Activated CD8-positive, alpha-beta memory T cell treated with anti-CD3 and anti-CD28 coated beads for 1 hour (primary cell): ENCODE results near the gene SAA1.
"Not testable (repeated sequence)": the region's sequence is repeated elsewhere in the genome, so short reads cannot be mapped to it uniquely, and the experiment has no call there.

Source experiments
- DNase-seq, 2 donors: peaks; one replicate each; pipeline ENCODE4 v3.0.0-alpha.2; 2020; ENCODE audit warnings: low read depth in 1 of 2; ENCODE audit errors: extremely low read depth in 1 of 2

The SAA1 gene

DNA sequence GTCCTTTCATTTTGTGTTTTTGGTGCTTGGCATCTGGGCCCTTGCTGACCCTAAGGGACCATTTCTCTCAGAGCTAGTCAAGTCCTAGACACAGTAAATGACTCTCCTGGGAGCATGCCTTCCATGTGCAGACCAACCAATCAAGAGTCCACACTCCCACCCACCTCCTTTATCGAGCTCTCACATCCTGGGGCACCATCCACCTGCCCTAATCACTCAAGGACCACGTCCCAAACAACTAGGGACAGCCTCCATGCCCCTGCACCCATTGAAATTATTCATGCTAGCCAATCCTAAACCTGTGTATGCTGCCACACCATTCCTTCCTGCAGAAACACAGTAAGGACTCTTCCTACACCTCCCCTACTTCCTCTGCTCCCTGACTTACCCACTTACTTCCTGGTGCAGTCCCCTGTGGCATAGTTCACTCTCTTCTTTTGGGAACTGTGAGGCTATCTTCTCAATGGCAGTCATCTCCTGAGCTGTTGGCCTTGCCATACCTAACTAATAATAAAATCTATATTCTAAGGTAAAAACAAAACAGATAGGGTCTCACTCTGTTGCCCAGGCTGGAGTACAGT, 11.2 kb upstream of the SAA1 start:
- no peak for DNase-seq

DNA sequence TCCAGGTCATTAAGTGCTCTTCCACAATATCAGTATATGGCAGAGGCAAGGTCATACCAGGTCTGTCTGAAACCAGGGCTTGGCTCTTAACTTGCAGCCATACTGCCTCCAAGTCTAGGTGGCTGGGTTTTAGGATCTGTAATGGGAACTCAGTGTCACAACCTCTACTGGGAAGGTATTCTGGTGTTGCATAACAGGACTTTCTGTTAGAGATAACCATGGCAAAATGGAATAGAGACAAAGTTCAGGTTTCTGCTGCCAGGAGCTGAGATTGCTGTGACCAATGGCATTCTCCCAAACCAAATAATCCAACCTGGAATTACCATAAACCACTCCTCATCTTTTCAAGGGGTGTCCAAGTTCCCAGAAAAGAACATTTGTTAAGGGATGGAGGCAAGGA, 6.8 kb upstream of the SAA1 start:
- DNase-seq = no peak

DNA sequence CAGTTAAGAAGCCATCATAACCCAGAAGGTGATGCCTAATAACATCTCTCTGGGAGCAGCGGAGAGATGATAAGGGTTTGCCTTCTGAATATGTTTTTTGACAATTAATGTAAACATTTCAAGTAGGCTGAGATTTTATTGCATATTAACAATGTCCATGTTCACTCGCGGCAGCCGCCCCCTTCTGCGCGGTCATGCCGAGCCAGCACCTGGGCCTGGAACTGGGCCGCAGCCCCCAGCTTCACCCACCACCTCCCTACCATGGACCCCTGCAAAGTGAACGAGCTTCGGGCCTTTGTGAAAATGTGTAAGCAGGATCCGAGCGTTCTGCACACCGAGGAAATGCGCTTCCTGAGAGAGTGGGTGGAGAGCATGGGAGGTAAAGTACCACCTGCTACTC, 4.3 kb upstream of the SAA1 start:
- no peak for DNase-seq

DNA sequence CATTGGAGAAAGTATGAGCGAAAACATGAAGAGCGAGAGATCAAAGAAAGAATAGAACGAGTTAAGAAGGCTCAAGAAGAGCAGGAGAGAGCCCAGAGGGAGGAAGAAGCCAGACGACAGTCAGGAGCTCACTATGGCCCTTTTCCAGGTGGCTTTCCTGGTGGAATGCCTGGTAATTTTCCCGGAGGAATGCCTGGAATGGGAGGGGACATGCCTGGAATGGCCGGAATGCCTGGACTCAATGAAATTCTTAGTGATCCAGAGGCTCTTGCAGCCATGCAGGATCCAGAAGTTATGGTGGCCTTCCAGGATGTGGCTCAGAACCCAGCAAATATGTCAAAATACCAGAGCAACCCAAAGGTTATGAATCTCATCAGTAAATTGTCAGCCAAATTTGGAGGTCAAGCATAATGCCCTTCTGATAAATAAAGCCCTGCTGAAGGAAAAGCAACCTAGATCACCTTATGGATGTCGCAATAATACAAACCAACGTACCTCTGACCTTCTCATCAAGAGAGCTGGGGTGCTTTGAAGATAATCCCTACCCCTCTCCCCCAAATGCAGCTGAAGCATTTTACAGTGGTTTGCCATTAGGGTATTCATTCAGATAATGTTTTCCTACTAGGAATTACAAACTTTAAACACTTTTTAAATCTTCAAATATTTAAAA, 3.2 kb upstream of the SAA1 start:
- not testable (repeated sequence) for DNase-seq

DNA sequence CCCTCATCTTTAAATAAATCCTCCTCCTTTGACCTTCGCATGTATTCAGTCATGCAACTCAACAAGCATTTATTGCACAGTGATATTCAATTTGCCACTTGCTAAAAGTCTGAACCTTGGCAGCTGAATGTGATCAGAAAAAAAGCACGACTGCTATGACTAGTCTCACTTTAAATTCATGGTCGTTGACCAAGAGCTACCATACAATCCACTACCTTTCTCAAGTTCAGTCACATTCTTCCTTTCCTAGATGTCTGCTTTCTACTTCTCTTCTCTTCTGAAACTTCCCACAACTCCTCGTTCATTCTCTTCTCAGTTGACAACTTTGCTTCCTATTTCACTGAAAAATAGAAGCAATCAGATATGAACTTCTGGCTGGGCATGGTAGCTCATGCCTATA, 2.0 kb upstream of the SAA1 start:
- no peak for DNase-seq

DNA sequence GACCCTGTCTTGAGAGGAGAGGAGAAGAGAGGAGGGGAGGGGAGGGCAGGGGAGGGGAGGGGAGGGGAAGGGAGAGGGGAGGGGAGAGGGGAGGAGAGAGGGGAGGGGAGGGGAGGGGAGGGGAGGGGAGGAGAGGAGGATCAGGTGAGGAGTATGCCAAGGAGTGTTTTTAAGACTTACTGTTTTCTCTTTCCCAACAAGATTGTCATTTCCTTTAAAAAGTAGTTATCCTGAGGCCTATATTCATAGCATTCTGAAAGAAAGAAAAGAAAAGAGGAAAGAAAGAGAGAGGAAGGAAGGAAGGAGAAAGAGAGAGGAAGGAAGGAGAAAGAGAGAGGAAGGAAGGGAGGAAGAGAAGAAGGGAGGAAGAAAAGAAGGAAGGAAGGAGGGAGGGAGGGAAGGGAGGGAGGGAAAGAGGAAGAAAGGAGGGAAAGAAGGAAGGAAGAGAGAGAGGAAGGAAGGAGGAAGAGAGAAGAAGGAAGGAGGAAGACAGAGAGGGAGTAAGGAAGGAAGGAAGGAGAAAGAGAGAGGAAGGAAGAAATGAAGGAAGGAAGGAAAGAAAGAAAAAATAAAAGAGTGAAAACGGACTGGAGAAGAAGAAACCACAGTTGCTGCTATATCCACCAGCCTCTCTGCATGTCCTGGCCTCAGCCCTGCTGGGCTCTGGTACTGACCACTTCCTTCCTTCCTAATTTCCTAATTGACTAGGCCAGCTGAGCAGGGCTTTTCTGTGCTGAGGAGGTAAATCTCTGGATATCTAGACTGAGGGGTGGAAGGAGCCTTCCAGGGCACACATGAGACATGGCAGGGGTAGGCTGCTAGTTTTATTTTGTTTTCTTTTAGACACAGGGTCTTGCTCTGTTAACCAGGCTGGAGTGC, 1.1 kb upstream of the SAA1 start:
- no peak for DNase-seq

DNA sequence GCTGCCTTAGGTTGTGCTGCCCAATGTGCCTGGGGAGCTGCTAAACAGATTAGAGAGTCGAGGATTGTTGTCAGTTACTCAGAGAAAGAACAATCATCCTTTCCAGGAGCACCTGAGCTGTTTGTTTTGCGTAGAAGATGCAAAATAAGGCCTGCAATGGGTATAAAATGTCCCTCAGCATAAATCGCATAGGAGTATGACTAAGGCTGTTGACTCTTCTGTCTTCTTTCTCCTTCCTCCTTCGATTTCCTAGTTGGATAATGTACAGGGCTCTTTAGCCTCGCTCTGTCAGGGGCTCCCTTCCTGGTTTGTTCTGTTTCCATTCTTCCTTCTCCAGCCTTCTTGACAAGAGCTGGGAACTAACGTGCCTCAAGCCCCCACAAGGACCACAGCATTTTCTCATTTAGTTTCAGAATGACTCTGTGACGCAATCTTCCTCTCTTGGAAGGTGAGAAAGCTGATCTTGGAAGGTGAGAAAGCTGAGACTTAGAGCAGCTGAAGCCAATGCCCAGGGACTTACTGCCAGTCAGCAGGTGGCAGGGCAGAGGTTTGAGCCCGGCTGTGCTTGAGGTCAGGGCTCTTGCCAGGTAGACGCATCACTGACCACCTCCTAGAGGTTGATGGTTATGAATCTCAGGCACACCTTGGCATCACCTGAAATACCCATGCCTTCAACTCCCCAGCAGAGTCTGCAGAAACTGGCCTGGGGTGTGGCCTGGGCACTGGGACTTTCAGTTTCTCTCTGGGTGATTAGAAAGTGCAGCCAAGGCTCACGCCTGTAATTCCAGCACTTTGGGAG, 1.5 kb downstream of the SAA1 start:
- DNase-seq = not testable (repeated sequence)

DNA sequence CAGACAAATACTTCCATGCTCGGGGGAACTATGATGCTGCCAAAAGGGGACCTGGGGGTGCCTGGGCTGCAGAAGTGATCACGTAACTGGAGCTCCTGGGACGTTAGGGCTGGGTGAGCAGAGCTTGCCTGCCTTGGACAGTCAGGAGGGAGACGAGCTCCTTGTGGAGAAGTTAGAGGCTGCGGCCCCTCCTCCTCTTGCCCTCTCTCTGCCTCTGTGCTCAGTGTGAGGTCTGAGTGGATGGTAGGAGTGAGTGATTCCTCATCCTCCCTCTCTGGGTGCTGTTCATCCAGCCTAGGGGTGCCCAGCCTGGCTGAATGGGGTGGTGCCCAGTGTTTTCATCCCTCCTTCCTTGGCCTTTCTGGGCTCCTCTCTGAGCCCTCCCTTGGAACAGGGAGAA, 3.2 kb downstream of the SAA1 start:
- DNase-seq = not testable (repeated sequence)

DNA sequence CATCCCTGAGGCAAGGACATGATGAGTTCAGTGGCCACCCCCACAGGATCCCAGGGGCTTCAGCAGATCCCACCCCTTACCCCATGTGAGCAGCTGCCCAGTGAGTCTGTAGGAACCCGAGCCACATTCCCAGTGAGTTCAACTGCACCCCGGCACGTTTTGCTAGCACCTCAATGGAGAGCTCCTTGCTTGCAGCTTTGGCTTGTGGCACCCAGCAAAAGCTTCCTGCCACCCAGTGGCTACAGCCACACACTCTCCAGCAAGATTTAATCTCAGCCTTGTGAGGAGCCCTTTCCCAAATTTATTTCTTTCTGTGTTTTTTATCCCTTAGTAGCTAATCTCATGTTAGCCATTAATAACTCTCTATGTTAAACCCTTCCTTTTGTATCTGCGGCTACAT, 4.0 kb downstream of the SAA1 start:
- no peak for DNase-seq

DNA sequence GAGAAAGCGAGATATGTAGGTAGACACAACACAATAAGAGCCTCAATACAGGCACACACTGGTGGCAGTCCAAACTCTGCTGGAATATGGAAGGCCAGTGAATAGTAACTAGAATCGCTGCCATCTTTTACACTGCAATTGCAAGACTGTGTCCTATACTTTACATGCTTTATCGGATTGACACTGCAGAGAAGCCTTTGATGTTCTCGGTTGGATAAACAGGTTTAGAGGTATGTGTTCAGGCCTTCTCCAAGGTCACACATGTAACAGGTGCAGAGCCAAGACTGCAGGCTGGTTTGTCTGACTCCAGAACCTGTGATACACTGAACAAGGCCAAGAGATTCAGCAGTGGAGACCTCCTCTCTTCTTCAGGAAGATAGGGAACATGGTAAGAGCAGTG, 5.1 kb downstream of the SAA1 start:
- DNase-seq = no peak

DNA sequence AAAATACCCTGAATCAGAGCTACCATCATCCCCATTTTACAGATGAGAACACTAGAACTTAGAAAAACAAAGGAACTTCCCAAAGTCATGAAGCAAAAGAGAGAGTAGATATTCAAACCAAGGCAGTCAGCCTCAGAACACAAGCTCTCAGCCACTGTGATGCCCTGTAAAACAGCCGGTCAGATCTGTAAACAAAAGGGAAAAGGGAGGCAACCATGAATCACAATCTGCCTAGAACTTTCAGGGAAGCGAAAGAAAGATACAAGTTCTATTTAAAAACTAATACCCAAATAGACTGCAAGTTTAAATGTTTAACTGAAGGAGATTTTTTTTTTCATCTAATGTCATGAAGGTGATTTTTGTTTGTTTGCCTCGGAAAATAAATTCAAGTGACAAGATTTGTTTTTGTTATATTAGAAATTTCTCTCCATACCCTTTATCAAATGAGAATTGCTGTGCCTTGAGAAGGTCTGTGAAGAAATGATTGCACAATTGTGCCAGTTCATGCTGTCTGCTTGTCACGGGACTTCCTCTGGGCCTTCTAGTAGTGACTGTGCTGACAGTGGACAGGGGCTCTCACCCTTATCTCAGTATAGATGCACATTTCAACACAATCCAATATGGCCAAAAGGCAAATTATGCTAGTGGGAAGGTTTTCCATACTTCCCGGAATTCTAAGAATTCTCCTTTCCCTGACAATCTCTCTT, 11.7 kb downstream of the SAA1 start:
- no peak for DNase-seq

DNA sequence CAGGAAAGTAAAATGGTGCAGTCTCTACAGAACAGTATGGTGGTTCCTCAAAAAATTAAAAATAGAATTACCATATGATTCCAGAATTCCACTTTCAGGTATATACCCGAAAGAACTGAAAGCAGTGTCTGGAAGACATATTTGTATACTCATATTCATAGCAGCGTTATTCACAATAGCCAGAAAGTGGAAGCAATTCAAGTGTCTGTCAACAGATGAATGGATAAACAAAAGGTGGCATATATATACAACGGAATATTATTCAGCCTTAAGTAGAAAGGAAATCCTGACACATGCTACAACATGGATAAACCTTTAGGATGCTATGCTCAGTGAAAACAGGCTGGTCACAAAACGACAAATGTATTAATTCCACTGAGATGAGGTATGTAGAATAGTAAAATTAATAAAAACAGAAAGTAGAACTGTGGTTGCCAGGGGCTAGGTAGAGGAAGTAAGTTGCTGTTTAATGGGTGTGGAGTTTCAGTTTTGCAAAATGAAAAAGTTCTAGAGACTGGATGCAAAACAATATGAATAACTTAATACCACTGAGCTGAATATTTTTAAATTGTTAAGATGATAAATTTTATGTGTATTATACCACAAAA, 14.5 kb downstream of the SAA1 start:
- DNase-seq = no peak

DNA sequence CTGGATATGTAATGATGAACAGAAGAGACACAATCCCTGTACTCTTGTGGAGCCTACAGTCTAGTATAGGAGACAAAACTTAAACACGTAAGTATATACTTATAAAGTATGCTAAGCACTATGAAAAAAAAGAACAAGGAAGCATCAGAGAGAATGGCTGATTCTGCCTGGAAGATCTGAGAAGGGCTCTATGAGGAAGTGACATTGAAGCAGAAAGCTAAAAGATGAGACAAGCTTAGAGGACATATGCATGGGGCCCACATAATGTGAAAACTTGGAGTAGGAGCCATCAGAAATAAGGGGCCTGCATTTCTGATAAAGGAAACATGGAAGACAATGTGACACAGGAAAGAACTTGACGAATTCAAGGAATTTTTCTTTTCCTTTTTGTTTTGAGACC, 16.6 kb downstream of the SAA1 start:
- DNase-seq = no peak

DNA sequence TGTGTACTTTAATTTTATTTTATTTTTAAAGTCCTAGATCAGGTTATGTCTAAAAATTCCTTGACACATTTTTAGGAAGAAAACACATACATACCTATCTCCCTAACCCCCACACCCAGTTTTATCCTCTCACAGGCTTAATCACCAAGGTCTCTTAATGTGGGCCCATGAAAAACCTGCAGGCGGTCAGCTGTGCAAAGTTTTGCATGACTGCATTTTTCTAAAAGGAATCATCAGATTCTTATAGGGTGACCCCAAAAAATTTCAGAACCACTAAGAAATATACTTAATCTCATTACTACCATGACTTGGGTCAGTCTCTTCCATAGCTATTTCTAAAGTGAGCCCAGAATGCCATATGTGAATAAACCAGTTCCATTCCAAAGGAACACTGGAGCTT, 19.8 kb downstream of the SAA1 start:
- no peak for DNase-seq

DNA sequence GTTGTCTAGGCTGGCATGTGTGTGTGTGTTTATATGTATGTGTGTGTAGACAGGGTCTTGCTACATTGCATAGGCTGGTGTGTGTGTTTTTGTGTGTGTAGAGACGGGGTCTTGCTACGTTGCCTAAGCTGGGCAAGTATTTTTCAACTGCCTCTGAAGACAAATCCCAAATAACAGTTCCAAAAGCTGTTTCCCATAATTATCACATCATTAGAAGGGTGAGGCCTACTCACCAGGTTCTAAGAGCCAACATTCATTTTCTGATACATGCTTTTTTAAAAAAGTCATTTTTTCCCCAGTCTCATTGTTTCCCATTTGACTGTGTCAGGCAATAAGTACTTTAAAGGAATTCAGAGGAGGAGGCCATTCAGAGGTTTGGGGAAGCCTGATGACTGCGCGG, 22.8 kb downstream of the SAA1 start:
- DNase-seq = no peak

DNA sequence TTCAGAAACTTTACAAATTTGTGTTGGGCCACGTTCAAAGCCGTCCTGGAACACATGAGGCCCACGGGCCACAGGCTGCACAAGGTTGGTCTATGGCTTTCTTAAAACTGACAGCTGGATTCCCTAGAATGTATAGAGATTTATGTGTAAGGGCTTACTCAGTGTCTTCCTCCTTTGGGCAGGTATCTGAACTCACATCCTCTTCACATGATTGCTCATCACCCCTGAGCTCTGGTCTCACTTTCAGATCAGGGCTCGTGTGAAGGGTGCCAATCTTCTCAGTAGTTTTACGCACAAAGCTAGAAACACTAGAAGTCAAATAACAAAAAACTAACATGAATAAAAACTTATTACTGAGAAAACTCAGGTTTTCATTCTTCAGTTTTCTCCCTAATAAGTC, 28.8 kb downstream of the SAA1 start:
- no peak for DNase-seq

DNA sequence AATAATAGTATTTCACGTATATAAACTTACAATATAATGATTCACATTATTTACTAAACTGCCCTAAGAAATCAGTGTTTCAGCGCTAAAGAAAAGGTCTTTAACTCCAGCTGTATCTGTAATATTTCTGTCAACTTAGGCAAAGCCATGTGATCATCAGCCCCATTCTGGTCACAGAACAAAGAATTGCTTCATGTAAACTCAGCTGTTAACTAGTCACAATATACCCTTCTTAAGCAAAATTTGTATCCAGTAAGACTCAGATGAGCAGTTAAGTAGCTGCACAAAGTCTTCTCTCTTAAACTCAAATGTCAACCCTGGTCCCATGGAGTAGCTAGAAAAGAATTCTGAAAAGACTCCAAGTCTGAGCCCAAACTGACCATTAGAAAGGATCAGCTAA, 29.3 kb downstream of the SAA1 start:
- DNase-seq = no peak

DNA sequence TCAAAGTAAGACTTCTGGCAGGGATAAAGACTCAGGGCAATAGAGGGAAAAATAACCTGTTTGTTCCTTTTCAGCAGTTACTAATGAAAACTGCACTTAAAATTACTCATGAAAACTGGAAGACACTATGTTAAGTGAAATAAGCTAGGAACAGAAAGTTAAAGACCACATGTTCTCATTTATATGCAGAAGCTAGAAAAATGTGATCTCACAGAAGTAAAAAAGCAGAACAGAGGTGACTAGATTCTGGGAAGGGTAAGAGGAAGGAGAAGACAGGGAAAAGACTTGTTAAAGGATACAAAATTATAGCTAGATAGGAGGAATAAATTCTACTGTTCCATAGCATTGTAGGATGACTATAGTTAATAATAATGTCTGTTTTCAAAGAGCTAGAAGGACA, 33.7 kb downstream of the SAA1 start:
- DNase-seq = no peak

DNA sequence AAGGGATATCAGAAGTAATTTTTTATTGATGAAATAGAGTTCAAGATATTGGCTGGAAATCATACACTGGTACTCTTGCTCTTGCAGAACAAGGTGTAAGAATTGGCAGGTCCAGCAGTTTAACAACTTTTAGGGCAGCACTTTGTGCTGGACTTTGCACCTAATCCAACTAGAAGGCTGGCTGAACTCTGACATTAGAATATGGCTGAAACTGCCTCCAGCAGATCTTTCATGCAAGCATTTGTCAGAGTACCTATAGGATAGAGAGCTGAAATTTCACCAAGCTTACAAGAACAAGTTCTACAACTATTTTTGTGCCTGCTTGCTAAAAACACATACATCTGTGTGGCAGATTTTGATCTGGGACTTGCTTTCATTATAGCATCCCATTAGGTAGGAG, 38.7 kb downstream of the SAA1 start:
- DNase-seq = no peak

DNA sequence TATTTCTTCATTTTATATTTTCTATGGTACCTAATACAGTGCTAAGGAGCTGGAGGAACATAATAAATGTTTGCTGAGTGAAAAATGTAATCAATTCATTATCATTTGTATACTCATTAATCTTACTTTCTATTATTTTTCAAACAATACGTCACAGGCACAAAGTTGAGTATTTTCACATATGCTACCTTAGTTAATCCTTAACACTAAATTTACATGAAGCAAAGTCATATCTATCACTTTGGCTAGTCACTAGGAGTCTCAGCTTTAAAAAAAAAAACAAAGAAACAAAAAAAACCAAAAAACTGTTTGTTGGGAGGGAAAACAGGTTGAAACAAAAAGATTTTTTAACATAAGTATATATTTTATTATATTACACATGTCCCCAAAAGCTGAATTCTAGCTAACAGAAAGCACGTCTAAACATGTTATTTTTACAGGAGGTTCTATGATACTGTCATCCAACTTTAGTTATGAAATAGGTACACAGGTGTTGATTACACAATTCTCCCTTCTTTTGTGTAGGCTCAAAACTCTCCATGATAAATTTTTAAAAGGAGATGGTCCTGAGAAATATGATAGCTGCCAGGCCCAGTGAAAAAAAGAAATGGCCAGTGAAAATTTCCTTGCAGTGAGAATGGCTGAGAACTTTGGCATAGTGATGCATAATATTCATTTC, 41.5 kb downstream of the SAA1 start:
- no peak for DNase-seq
